ENCODE results near the gene TBC1D9B. TPM values are rescaled to one million over a fixed set of nuclear protein-coding genes. Genes with fewer than 3 reads are reported as not detected.
"Not testable (repeated sequence)": the region's sequence is repeated elsewhere in the genome, so short reads cannot be mapped to it uniquely, and the experiment has no call there.

Gene TBC1D9B
- total RNA-seq, 1 donor from 2014 or later = 65.8 TPM

DNA sequence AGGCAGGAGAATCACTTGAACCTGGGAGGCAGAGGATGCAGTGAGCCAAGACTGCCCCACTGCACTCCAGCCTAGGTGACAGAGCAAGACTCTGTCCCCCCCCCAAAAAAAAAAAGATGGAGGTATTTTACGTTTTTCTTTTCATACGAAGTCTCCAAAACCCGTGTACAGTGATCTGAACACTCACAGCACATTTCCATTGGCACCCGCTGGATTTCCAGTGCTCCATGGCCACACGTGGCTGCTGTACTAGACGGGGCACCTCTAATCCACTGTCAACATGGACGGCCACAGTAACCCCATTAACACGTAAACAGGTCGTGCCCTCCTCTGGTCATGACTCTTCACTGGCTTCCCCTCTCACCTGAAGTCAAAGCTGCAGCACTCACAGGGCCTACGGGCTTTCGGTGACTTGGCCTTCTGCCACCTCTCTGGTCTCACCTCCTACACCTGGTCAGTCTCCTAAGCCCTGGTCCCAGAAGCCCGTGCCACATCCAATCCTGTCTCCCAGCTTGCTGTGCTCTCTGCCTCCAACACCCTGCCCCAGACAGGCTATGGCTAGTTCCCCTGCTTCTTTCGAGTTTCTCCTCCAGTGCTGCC lies 22.1 kb downstream of the TBC1D9B start:
- no peak for DNase-seq

DNA sequence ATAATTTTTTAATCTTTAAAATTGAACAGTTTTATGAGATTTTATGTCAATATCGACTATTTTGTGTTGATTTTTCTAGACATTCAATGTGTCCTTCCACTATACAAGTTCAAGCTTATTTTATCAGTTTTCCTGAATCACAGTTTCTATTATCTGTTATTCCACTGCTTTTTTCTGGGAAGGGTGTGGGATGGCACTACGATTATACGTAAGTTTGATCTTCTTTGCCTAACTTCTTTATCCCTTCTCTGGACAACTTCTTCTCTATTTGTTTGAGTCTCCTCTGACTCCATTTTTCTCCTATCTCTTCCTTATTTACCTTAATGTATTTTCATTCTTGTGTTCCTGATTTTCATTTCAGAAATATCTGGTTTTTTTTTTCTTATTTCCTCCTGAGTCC lies 24.5 kb downstream of the TBC1D9B start:
- DNase-seq = no peak

DNA sequence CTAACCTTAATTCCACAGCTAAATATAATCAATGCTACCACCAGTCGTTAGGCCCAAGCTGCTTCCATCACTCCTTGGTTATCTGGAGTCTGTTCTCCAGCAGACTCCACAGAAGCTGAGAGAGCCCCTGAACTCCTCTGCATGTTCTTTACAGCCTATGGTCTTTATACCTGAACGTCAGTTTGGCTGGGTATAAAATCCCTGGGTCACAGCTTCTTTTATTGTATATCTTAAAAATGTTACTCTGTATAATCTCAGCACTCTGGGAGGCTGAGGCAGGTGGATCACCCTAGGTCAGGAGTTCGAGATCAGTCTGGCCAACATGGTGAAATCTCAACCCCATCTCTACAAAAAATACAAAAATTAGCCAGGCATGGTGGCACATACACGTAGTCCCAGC lies 25.4 kb downstream of the TBC1D9B start:
- DNase-seq = no peak

DNA sequence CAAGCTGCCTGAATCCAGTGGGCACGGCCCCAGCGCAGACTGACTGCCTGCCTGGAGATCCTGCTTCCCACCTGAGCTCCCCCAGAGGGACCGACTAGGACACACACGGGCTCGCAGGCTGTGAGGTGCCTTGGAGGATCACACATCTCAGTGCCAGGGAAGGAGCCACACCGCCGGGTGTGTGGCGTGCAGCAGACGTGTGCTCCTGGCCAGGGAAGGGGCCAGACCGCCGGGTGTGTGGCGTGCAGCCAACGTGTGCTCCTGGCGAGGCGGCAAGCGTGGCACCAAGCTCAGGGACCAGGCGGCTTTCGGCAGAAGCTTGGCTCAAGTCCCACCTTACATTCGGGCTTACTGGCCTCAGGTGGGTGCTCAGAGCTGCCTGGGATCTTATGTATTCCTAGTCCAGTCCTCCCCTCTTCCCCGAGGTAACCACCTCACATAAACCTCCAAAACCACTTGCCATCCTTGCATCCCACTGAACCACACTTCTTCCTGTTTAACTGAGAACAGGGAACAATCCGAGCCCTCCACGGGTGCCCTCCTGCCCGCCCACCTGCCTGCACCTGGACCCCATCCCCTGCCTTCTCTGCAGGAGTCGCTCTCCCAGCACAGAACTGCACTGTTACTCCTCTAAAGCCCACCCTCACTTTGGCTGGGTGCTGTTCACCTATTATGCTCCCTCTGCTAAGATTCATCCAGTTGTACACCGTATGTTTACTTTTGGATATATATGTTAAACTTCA lies 26.7 kb downstream of the TBC1D9B start:
- DNase-seq = no peak

DNA sequence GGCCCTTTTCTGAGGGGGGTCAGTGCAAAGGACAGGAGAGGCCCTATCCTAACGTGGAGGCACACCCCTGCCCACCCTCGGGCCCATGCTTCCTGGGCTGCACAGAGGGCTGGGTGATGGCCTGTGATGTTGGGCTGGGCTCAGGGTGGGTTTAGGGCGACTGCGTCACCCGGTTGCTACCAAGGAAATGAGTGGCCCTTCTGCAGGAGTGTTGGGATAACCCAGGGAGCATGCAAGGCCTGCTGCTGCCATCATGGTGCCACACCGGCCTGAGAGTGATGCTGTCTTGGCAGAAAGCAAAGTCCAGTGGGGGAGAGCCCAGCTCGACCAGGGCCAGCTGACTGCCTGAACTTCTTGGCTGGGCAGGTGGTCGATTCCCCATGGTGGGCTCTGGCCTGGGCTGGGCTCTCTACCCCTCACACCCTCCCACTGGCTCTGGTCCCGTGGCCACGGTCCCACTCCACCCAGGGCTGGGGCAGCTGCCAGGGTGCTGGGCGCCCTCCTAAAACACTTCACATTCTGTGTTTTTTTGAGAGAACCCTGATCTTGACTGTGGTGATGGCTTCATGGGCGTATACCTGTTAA lies 27.5 kb downstream of the TBC1D9B start:
- DNase-seq = no peak

DNA sequence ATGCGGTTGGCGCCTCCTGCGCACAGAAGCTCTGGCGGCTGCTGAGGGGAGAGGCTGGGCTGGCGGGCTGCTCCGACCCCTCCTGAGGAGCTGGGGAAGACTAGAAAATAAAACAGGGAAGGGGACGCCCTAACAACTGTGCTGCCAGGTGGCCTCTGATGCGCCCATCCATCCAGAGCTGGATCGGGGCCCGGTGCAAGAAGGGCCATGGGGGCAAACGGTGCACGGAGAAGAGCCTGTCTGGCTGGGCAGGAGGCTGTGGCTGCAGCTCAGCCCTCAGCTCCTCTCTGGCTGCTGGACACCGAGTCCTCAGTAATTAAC lies 28.0 kb downstream of the TBC1D9B start:
- DNase-seq = no peak

DNA sequence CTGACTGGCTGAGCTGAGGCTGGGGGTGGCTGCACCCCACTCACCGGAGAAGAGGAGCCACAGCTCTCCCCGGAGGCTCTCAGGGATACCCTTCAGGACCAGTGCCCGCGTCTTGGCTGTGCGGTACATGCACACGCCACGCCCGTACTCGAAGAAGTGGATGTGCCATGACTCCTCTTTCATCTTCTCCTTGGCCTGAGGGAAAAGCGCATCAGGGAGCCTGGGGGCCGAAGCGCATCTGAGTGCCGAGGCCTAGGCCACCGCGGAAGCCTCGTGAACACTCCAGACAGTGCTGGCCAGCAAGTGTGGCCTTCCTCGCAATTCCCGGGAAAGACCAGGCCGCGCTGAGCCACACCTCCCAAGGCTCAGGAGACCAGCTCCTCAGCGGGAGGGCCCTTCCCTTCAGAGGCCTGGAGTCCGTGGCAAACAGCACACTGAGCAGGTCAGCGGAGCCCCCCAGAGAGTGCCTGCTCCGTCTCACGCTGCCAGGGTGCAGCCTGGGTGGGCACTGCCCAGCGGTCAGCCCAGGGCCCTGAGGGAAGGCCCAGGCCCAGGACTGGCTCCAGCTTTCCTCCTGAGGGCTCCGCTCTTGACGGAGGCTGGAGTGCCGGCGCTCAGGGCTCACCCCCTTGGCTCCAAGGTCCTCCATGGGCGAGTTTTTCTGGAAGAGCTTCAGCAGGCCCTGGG lies 28.6 kb downstream of the TBC1D9B start:
- no peak for DNase-seq

DNA sequence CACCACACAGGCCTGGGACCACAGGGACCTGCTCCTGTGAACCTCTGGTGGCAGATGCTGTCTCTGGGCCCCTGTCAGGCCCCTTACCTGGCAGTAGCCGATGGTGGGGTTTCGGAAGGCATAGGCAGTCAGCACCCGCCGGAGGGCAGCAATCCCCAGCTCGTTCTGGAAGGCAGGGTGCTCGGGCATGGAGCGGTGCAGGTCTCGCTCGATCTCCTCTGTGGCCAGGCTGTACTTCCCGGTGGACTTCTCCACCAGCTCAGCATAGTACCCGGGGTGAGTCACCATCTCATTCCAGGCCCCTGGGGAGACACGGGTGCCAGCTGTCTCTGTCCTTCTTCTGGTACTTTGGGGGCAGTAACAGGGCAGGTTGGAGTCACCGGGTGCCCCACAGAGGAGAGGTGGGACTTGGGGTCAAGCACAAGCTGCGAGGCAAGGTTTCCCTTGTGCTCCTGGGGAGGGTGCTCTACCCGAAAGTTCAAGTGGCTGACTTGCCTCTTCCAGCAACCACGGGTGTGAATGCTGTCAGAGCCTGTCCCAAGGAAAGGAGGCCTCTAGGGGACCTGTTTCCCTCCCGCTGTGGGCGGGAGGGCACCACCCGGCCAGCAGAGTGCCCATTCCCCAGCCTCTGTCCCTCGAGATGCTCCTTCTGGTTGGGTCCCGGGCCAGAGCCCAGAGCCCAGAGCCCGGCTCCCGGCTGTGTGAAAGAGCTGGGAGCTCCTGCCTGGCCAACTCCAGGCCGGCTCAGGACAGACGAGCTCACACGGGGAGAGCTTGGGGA lies 29.3 kb downstream of the TBC1D9B start:
- no peak for DNase-seq

DNA sequence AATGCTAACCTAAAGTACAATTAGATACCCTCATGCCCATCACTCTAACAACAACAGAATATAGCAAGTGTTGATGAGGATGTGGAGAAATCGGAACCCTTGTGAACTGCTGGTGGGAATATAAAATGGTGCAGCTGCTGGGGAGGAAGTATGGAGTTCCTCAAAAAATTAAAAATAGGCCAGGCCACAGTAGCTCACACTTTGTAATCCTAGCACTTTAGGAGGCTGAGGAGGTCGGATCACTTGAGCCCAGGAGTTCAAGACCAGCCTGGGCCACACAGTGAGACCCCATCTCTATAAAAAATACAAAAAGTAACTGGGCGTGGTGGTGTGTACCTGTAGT lies 31.1 kb downstream of the TBC1D9B start:
- DNase-seq = no peak

DNA sequence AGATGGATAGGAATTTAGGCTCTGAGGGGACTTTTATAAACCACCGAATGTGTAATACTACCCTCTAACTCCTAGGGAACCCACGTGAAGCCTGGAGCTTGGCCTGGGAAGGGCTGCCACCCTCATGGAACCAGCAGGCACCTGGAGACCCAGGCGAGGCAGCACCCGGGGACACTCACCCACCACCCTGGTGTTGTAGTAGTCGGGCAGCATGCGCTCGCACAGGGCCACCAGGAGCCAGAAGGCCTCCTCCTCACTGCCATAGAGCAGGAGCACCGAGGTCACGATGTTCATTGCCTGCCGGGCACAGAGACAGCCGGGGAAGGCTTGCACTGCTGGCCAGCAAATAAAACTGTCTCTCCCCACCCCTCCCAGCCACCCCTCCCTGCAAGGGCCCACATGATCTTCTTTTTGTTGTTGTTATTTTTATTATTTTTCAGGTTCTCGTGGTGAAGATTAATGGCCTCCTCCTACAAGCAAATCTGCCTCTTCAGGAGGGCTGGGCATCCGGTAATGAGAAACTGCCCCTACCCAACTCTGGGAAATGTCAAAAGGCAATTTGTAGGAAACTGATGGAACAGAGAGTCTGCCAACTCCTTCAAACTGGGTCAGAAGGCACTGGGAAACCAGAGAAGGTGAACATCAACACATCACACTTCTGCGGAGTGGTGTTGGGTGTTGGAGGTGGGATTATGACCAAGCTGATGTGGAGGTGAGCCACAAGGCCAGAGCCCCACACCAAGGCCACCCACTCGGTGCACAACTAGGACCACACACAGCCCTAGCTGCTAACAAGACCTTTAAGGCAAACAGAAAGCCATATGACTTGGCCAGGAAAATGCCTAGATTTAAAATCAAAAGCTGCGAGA lies 31.7 kb downstream of the TBC1D9B start:
- DNase-seq = no peak

DNA sequence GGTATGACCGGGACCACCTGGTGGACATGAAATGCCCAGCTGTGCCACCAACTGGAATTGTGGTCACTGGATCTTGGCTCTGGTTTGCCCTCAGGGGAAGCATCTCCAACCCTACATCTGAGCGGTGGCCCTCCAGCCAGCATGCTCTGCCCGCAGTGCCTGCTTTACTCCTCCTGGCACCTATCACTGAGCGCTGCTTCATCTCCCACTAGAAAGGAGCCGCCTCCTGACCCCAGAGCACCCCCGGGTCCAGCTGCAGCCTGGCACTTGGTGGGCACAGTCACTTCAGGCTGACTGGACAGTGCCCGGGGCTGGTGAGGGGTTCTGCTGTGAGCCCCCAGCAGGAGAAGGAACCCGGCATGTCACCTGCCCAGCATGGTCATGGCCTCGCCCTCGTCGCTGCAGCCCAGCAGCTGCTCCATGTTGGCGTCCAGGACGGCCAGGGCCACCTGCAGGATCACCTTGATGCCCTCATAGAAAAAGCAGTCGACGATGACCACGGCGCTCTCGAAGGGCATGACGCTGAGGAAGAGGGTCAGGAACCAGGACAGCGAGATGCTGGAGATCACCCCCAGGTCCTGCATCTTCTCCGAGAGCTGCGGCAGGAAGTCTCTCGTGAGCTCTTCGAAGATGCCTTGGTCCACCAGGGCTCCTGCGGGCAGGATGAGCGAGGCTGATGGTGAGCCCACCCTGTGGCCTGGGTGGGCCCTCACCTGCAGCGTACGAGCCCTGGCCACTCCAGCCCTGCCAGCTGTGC lies 33.0 kb downstream of the TBC1D9B start:
- DNase-seq = no peak

DNA sequence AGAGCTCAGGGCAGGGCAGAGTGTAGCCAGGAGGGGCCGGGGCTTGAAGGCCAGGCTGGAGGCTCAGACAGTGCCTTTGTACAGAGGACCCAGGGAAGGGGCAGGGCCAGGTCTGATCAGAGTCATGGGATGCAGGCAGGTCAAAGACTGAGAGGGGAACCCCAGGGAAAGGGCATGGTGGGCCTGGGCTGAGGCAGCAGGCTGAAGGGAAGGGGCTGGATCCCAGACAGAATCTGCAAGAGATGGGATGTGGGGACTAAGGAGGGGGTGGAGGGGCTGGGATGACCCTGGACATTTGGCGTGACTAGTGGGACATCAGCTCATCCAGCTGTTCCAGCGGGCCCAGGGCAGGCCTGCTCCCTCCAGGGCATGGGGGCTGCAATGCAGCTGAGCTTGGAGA lies 33.6 kb downstream of the TBC1D9B start:
- no peak for DNase-seq

DNA sequence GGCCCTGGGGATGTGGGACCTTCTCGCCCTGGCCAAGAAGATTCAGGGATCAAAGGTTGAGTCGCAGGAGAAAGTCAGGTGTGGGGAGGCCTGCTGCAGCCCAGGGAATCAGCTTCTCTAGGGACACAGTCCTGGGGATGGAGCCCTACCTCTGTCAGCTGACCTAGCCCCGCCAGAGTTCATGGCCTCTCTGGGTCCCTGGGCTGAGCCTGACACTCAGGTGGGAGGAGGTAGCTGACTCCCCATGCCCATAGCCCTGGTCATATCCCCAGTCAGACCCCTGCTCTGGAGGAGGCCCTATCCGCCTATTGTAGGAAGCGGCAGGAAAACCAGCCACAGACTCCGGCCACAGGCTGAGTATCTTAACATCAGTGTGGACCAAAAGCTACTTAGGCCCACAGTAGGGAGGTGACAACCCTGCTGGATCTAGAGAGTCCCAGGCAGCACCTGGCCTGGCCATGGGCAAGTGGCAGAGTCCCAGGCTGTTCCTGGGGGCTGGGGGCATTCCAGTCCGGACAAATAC lies 34.0 kb downstream of the TBC1D9B start:
- no peak for DNase-seq

DNA sequence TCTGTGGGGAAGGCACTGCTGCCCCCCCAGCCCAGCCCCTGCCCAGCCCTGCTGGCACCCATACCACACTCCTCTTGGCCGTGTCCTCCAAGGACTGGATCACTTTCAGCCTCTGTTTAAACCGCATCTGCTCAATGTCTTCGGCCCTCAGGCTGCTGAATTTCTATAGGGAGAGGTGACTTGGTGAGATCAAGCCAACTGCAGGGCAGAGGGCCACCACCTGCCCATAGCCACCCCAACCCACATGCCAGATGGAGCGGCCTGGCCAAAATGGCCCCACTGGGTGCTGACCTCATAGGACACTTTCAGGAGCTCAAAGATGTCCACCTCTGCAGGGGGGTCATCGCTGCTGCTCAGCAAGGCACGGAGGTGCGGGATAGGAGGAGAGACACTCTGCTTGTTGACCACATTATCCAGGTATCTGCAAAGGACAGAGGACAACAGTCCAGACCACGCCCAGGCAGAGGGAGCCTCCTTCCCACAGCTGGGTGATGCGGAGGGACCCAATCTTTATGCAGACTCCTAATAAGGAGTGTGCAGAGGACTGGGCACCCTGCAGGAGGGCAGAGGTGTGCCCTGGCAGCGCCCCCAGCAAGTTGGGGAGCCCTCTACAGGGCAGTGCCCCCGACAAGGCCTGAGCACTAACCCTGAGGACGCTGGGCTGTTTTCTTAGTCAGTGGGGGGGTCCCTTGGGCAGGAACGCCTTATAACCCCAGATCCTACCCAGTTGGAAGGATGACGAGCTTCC lies 34.7 kb downstream of the TBC1D9B start:
- no peak for DNase-seq

DNA sequence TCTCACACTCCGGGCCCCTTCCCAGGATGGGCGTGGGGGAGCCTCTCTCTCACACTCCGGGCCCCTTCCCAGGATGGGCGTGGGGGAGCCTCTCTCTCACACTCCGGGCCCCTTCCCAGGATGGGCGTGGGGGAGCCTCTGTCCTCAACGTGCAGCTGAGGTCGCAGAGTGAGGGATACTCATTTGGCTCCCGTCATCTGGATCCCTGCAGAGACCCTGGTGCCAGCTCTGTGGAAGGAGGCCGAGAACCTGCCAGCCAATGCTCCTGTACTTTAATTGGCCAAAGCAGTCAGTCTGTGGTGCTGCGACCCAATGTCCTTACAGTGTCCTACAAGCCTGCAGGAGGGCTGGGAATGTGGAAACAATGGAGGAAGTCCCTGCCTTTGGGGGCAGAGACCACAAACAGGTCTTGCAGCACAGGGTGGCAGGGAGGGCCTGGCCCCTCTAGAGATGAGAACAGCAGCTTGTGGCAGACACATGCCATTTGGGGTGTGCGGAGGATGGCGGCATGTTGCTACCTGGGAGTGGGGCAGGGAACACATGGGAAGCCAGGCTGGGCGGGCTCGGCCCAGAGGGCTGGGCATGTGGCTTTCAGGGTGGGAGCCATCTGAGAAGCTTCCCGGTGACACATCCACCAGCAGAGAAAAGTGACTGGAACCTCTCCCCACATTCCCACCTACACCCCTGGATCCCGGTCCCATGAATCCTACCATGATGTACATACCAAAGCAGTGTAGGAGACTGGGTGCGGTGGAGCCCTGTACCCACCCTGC lies 35.5 kb downstream of the TBC1D9B start:
- DNase-seq = no peak

DNA sequence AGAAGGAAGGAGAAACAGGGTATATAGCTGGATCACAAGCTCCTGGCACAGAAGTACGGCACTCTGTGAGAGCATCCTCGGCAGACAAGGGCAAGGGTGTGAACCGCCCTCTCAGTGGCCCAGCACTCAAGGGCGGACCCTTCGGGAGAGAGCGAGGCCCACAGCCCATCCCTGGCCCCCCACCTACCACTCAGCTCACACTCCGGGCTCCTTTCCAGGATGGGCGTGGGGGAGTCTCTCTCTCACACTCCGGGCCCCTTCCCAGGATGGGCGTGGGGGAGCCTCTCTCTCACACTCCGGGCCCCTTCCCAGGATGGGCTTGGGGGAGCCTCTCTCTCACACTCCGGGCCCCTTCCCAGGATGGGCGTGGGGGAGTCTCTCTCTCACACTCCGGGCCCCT lies 36.2 kb downstream of the TBC1D9B start:
- not testable (repeated sequence) for DNase-seq

DNA sequence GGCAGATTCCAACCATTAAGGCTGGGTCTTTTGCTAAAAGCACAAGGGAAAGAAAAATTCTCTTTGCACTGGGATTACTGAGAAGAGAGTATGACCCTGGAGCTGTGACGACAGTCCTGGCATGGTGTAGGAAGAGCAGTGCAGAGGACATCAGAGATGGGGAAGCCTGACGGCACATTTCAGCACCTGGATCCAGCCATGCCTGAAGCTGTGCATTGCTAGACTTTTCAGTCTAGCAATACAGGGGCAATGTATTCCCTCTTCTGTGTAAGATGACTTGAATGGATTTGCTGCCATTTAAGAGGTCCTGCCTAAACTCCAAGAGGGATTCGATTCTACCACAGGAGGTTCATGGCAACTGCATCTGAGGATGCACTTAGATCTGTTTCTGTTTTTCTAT lies 36.7 kb downstream of the TBC1D9B start:
- no peak for DNase-seq

DNA sequence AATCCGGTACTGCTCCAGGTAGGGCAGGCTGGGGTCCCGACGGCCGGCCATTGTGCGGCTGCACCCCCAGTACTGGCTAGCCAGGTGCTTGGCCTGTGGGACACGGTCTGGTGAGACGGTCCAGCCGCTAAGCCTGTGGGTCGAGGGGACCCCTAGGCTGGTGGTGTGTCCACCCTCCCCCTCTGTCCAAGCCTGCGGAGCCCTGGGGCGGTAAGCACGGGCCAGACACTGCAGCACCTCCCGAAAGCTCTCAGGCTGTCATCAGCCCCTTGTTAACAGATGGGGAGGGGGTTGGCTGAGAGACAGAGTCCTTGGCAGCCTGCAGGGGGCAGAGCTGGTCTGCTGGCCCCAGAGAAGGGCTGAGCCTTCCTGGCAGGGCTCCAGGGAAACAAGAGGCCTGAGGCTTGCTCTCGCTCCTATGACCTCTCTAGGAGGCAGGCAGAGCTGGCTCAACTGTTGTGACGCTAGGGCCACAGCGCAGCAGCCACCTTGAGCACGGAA lies 37.2 kb downstream of the TBC1D9B start:
- DNase-seq = peak; percentile 69

All from tongue (tissue), 2 donors.